Chondrocyte (in vitro differentiated cells): ENCODE results near the gene VSTM4. TPM values are rescaled to one million over a fixed set of nuclear protein-coding genes. Genes with fewer than 3 reads are reported as not detected.

Experiments used
- DNase-seq: peaks from one replicate; pipeline ENCODE4 v3.0.0; 2021; ENCODE audit warnings: mixed read lengths, low spot score
- H3K27ac Mint-ChIP-seq: one replicate; pipeline ENCODE4 v1.8.0; 2021; ENCODE audit warnings: mild to moderate bottlenecking, moderate library complexity, mixed read lengths; ENCODE audit not compliant: unreplicated experiment
- H3K27me3 Mint-ChIP-seq: 2 replicates; pipeline ENCODE4 v1.8.0; 2021; ENCODE audit warnings: low read depth, mixed read lengths
- H3K36me3 Mint-ChIP-seq: 2 replicates; pipeline ENCODE4 v1.8.0; 2021; ENCODE audit warnings: low read depth, mixed read lengths
- H3K4me1 Mint-ChIP-seq: 2 replicates; pipeline ENCODE4 v1.8.0; 2021; ENCODE audit warnings: low read depth, mild to moderate bottlenecking, mixed read lengths
- H3K4me3 Mint-ChIP-seq: one replicate; pipeline ENCODE4 v1.8.0; 2021; ENCODE audit warnings: mild to moderate bottlenecking, moderate library complexity, mixed read lengths; ENCODE audit not compliant: unreplicated experiment
- H3K9me3 Mint-ChIP-seq: 2 replicates; pipeline ENCODE4 v1.8.0; 2021; ENCODE audit warnings: low read depth, mixed read lengths
- CTCF ChIP-seq: fragments of 200-600 bp; sonication (generic); IDR thresholded peaks from 2 replicates; pipeline ENCODE4 v1.5.0; 2021; ENCODE audit warnings: antibody characterized with exemption, mild to moderate bottlenecking, moderate library complexity
- total RNA-seq: library from RNA; stranded (reverse); gene quantifications from 3 replicates; pipeline ENCODE4 v1.2.1, GENCODE V29; 2021

Gene VSTM4
- total RNA-seq, 1 donor from 2014 or later = 7.2 TPM

GRCh38 chr10:49093922-49094321 lies 21.4 kb downstream of the VSTM4 start:
- Mint-ChIP-seq H3K36me3 (peaks cover 2% of the 10 kb centered on the region), H3K4me1 (peaks cover 4% of the 10 kb centered on the region), H3K9me3 (no peaks in the 10 kb centered on the region), H3K27ac (no peak overlapping the region), H3K27me3 (no peaks in the 10 kb centered on the region), H3K4me3 (no peak overlapping the region)
- DNase-seq = no peak
- TF ChIP-seq CTCF = no peak

- Mint-ChIP-seq H3K27me3 (no peaks in the 10 kb centered on the region), H3K36me3 (peaks cover 1% of the 10 kb centered on the region), H3K27ac (no peak overlapping the region), H3K4me1 (peaks cover 4% of the 10 kb centered on the region), H3K4me3 (no peak overlapping the region), H3K9me3 (peaks cover 5% of the 10 kb centered on the region)
- TF ChIP-seq CTCF = no peak
- DNase-seq = no peak
Observed at GRCh38 chr10:49092477-49092876, 22.8 kb downstream of the VSTM4 start.

GRCh38 chr10:49091450-49092210 lies 23.7 kb downstream of the VSTM4 start:
- Mint-ChIP-seq H3K4me3 (no peak overlapping the region), H3K4me1 (peaks cover 4% of the 10 kb centered on the region), H3K27ac (no peak overlapping the region), H3K27me3 (no peaks in the 10 kb centered on the region), H3K9me3 (peaks cover 12% of the 10 kb centered on the region), H3K36me3 (peaks cover 1% of the 10 kb centered on the region)
- no peak for TF ChIP-seq CTCF
- DNase-seq = no peak

GRCh38 chr10:49090696-49091380 lies 24.5 kb downstream of the VSTM4 start:
- Mint-ChIP-seq H3K4me3 (no peak overlapping the region), H3K27ac (no peak overlapping the region), H3K9me3 (peaks cover 16% of the 10 kb centered on the region), H3K27me3 (no peaks in the 10 kb centered on the region), H3K4me1 (peaks cover 4% of the 10 kb centered on the region), H3K36me3 (peaks cover 5% of the 10 kb centered on the region)
- no peak for DNase-seq
- TF ChIP-seq CTCF = no peak

GRCh38 chr10:49090189-49090575 lies 25.1 kb downstream of the VSTM4 start:
- Mint-ChIP-seq H3K36me3 (peaks cover 5% of the 10 kb centered on the region), H3K27me3 (no peaks in the 10 kb centered on the region), H3K4me3 (no peak overlapping the region), H3K9me3 (peaks cover 16% of the 10 kb centered on the region), H3K4me1 (peaks cover 4% of the 10 kb centered on the region), H3K27ac (no peak overlapping the region)
- no peak for DNase-seq
- no peak for TF ChIP-seq CTCF
